Adrenal gland (tissue), 12 donors: ENCODE data around the gene C14orf93. TPM values are rescaled to one million over a fixed set of nuclear protein-coding genes. Genes with fewer than 3 reads are reported as not detected.

Source experiments
- DNase-seq, 7 donors: peaks; one replicate each; pipeline ENCODE4 v3.0.0-alpha.2; 2019 to 2020
- H3K27ac ChIP-seq, 5 donors: fragments of 200-600 bp; sonication (generic) in 4 of 5; 1 replicate in 3 of 5; 2 replicates in 2 of 5; pipeline versions ENCODE4 v1.5.1 to v1.8.0; 2016 to 2020; ENCODE audit warnings: mild to moderate bottlenecking in 1 of 5
- H3K27me3 ChIP-seq: fragments of 200-600 bp; 2 replicates; pipeline ENCODE4 v1.8.0; 2021
- H3K36me3 ChIP-seq, 2 donors: fragments of 200-600 bp; replicated peaks in 1 of 2; 1 replicate in 1 of 2; 2 replicates in 1 of 2; pipeline versions ENCODE4 v1.5.1 to v1.8.0; 2018 to 2022
- H3K4me1 ChIP-seq, 2 donors: fragments of 200-600 bp; replicated peaks in 1 of 2; 1 replicate in 1 of 2; 2 replicates in 1 of 2; pipeline versions ENCODE4 v1.5.1 to v1.8.0; 2018 to 2021
- H3K4me3 ChIP-seq, 4 donors: fragments of 200-600 bp; sonication (generic) in 3 of 4; one replicate each; pipeline ENCODE4 v1.5.1; 2016 to 2018
- H3K9me3 ChIP-seq, 3 donors: fragments of 200-600 bp; sonication (generic) in 1 of 3; replicated peaks in 1 of 3; 1 replicate in 2 of 3; 2 replicates in 1 of 3; pipeline versions ENCODE4 v1.5.1 to v1.8.0; 2016 to 2021
- CTCF ChIP-seq, 6 experiments: fragments of 450-650 bp in 4 of 6; fragments of 200-600 bp in 2 of 6; sonication (generic) in 1 of 6; IDR thresholded peaks; 1 replicate in 5 of 6; 2 replicates in 1 of 6; pipeline versions ENCODE4 v1.5.1 to v1.8.0; 2016 to 2021; ENCODE audit warnings: antibody characterized with exemption in 6 of 6, mild to moderate bottlenecking in 2 of 6, moderate library complexity in 1 of 6
- POLR2A ChIP-seq, 2 donors: fragments of 450-650 bp; IDR thresholded peaks; one replicate each; pipeline ENCODE4 v1.6.1; 2017; ENCODE audit warnings: antibody characterized with exemption in 2 of 2, mild to moderate bottlenecking in 2 of 2, moderate library complexity in 1 of 2
- WGBS, 4 donors: extraction: QIAGEN DNeasy Blood & Tissue Kit in 2 of 4; methylation state at CpG; one replicate each; pipeline versions ENCODE4 v1.1.5 to v1.1.7; 2013 to 2017; 5-methylcytosine and 5-hydroxymethylcytosine counted together
- intact Hi-C, 2 donors: fragments of 100-400 bp; cut with DNase I; formaldehyde crosslinking; loops; one replicate each; pipeline versions ENCODE4 v1.14.1 to v1.15.0; 2022 to 2023
- polyA plus RNA-seq, 3 donors: library from polyadenylated mRNA; stranded (reverse); fragments of 200-250 nt in 2 of 3; fragments of 350-450 nt in 1 of 3; fragmentation: Illumina TruSeq in 1 of 3; extraction: RNeasy Lipid Tissue Mini Kit (QIAGEN cat#74804) in 1 of 3; gene quantifications; one replicate each; pipeline ENCODE4 v1.2.3, GENCODE V29; 2013 to 2014
- total RNA-seq, 9 donors: library from RNA; depleted of rRNA in 4 of 9; stranded (reverse); fragments of >200 nt in 4 of 9; fragments of 120-200 nt in 1 of 9; fragmentation: NEBNext Ultra II Directional in 1 of 9; extraction: Animal tissue kit (Norgen Biotek cat#: 25700) in 1 of 9; gene quantifications; one replicate each; pipeline versions ENCODE4 v1.1.0 to v1.2.4, GENCODE V29; 2013 to 2023
- donor health status: healthy with polysubstance abuse.
- donor health status: Bipolar disorder and iron deficiency.
- donor health status: DM: yes; HTN: yes; CAD: no.
- donor health status: DM: no; HTN: no; CAD: no.
- donor health status: DM: no; HTN: no; CAD: no.
- donor health status: DM: yes; HTN: yes; CAD: no.

C14orf93 gene
- total and polyA plus RNA-seq, 12 donors = 2.9 to 12.5 (median 7.8) TPM

DNA sequence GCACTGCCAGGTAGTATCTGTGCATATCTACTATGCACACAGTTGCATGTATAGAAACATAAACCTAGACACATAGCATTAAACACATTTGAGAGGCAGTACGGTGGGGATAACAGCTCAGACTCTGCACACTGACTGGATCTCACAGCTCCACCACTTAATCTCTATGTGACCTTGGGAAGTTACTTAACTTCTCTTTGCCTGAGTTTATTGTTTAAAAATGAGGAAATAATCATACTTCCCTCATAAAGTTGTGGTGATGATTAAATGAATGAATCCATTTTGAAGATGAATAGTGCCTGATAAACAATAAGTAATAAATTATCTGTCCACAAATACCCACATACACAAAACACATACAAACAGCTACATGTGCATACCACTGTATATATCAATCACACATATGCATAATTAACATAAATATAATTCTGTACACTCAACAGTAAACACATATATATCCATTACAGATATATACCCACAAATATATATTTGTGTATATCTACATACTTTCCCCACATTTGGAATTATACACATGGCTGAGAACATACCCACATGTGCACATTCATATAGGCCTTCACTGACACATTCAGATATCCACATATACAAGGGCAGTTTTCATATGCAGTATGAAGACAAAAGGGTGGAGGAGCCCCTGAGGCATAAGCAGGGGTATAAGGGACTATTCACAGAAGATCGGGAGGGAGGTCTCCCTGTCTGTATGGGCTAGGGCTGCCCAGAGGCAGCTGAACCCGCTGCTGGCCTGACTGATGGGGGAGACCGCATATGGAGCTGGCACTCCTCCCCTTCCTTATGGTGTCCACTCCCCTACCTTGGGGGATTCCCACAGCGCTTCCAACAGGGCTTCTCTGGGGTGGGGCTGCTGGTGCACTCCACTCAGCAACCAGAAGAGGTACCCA is 41.5 kb upstream of the C14orf93 start:
- no peak for DNase-seq
- intact Hi-C loops = no loop called here
- Histone ChIP-seq H3K36me3 (no peaks in the 10 kb centered on the region), H3K27ac (no peak overlapping the region), H3K9me3 (no peaks in the 10 kb centered on the region), H3K4me1 (peaks cover 3 to 5% of the 10 kb centered on the region in 2 donors), H3K4me3 (no peak overlapping the region), H3K27me3 (no peaks in the 10 kb centered on the region)
- WGBS, 4 donors = 79 to 87% (median 83%) methylated on average over 4 to 5 of the region's 5 CpGs
- TF ChIP-seq POLR2A (IDR thresholded peaks at IDR 0.05) (no peak), CTCF (IDR thresholded peaks at IDR 0.05) (no peak)

- no peak for TF ChIP-seq POLR2A (IDR thresholded peaks at IDR 0.05)
- no peak for TF ChIP-seq CTCF (IDR thresholded peaks at IDR 0.05)
- Histone ChIP-seq H3K4me3 (no peak overlapping the region), H3K27me3 (no peaks in the 10 kb centered on the region), H3K9me3 (no peaks in the 10 kb centered on the region), H3K27ac (no peak overlapping the region), H3K4me1 (no peaks in the 10 kb centered on the region), H3K36me3 (no peaks in the 10 kb centered on the region)
- intact Hi-C loops = no loop called here
- no peak for DNase-seq
- 94 to 100% (median 97%) methylated on average over 1 to 9 of the region's 9 CpGs for WGBS, 4 donors
These were observed 39.1 kb upstream of the C14orf93 start for GRCh38 chr14:23049011-23049410.

- Histone ChIP-seq H3K27ac (no peak overlapping the region), H3K36me3 (no peaks in the 10 kb centered on the region), H3K9me3 (no peaks in the 10 kb centered on the region), H3K4me3 (no peak overlapping the region), H3K4me1 (no peaks in the 10 kb centered on the region), H3K27me3 (no peaks in the 10 kb centered on the region)
- no peak for DNase-seq
- TF ChIP-seq CTCF (IDR thresholded peaks at IDR 0.05) (no peak), POLR2A (IDR thresholded peaks at IDR 0.05) (no peak)
- intact Hi-C loops = no loop called here
- WGBS, 4 donors = 72 to 90% (median 77%) methylated on average over 15 to 85 of the region's 85 CpGs
These were observed 38.1 kb upstream of the C14orf93 start for GRCh38 chr14:23047751-23048693.

GRCh38 chr14:23047034-23047634 is 37.2 kb upstream of the C14orf93 start:
- intact Hi-C loops = no loop called here
- no peaks in the 10 kb centered on the region for H3K36me3 ChIP-seq
- H3K27me3 ChIP-seq = no peaks in the 10 kb centered on the region
- TF ChIP-seq POLR2A (IDR thresholded peaks at IDR 0.05) = no peak
- TF ChIP-seq CTCF (IDR thresholded peaks at IDR 0.05) = no peak
- 72 to 94% (median 73%) methylated on average over 4 to 6 of the region's 6 CpGs for WGBS, 4 donors
- DNase-seq = no peak
- no peak overlapping the region for H3K27ac ChIP-seq
- no peaks in the 10 kb centered on the region for H3K9me3 ChIP-seq
- no peak overlapping the region for H3K4me3 ChIP-seq
- no peaks in the 10 kb centered on the region for H3K4me1 ChIP-seq
